Limb (tissue), 2 donors: ENCODE measurements around the gene S100A14.
"Not testable (repeated sequence)": the region's sequence is repeated elsewhere in the genome, so short reads cannot be mapped to it uniquely, and the experiment has no call there.

Source experiments
- DNase-seq, 2 donors: peaks; one replicate each; pipeline ENCODE4 v3.0.0-alpha.2; 2016; ENCODE audit errors: extremely low spot score in 2 of 2

S100A14 gene

GRCh38 chr1:153616144-153616916 lies at the start of gene S100A14:
S100A14 (minus strand) TSS chr1:153616325; CDS start chr1:153615858, 467 bp downstream.
- DNase-seq: no peak

GRCh38 chr1:153663211-153663610 lies 47.1 kb upstream of the S100A14 start:
- DNase-seq: no peak

DNA sequence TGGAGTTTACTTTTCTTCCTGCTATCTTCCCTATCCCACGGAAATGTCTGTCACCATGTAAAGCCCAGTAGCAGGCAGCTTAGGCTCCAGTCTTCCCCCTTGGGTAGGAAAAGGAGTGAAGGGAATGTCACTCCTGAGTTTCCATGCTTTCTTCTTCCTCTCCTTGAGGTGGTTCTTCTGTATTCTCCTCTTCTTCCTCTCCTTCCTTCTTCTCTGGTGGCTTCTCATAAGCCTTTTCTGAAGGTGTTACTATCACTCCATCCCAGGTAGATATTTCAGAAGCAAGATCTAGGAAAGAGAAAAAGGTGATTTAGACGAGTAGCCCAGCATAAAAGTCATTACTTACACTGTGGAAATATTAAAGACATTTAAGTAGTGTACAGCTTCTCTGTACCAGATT lies 46.1 kb upstream of the S100A14 start:
- no peak for DNase-seq

GRCh38 chr1:153661111-153661708 lies 45.1 kb upstream of the S100A14 start:
- DNase-seq: no peak

- no peak for DNase-seq
These were observed 43.5 kb upstream of the S100A14 start for GRCh38 chr1:153659656-153660055.

DNA sequence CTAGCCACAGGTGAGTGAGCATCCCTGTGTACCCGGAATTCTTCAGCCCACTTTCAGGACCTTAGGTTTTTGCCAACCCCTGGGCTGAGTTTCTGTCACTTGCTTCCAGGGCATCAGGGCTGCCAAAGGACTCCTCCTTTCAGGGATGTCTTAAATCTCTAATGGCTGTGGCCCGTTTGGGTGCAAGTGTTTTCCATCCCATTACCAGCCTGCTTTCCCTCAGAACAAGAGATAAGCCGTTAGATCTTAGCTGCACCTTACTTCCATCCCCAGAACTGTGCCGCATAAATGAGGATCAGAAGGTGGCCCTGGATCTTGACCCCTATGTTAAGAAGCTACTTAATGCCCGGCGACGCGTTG lies 43.0 kb upstream of the S100A14 start:
- no peak for DNase-seq

DNA sequence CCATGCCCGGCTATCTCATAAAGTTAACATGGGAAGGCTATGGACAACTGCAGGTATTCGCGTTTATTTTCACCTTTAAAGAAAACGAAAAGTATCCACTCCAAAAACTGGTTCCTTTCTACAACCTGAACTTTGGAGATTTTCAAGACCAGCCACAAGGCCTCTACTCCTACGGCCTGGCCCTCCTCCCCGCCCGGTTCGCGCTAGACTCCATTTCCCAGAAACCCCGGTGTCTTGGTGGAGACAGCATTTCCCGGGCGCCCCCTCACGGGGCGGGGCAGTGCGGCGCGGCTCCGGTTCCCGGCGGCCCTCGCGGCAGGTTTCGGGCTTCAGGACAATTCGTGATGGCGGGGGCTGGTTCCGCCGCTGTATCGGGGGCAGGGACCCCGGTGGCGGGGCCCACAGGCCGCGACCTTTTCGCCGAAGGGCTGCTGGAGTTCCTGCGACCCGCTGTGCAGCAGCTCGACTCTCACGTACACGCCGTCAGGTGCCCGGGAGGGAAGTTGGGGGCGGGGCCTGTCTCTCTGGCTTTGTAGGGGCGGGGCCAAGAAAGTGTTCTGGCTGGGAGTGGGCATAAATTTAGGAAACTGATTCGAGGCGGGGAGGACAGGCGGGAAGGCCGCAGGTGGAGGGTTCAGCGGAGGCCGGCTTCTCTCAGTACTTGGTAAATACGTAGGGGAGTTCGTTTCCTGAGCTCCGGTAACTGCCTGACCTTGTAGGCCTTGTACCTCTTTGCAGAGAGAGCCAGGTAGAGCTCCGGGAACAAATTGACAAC lies 42.5 kb upstream of the S100A14 start, which contains the start of gene SNAPIN:
TSS of gene SNAPIN (plus strand) at position 304 of the 775 bp plus-strand sequence. CDS start at position 345, 41 bp downstream.
- peak; percentile 93 to 95 for DNase-seq

DNA sequence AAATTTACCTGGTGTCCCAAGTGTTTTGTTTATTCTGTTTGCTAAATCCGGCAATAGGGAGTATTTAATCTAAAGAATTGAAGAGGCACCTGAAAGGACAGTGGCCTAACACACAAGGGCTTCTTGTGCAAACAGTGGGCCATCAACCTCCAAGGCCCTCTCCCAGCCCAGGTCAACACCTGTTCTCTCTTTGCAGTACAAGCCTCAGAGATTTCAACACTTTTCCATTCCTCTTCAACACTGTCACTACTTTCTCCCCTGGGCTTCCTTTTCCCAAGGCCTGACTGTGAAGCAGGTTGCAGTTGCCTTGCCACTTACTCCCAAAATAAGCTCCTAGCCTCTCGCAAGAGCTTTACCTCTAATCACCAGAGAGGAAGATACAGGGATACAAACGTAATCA lies 39.2 kb upstream of the S100A14 start:
- no peak for DNase-seq

GRCh38 chr1:153652805-153653500 lies 36.8 kb upstream of the S100A14 start:
- DNase-seq: no peak

GRCh38 chr1:153651771-153652170 lies 35.6 kb upstream of the S100A14 start:
- no peak for DNase-seq

- DNase-seq: no peak
These were observed 33.7 kb upstream of the S100A14 start for GRCh38 chr1:153649863-153650235.

DNA sequence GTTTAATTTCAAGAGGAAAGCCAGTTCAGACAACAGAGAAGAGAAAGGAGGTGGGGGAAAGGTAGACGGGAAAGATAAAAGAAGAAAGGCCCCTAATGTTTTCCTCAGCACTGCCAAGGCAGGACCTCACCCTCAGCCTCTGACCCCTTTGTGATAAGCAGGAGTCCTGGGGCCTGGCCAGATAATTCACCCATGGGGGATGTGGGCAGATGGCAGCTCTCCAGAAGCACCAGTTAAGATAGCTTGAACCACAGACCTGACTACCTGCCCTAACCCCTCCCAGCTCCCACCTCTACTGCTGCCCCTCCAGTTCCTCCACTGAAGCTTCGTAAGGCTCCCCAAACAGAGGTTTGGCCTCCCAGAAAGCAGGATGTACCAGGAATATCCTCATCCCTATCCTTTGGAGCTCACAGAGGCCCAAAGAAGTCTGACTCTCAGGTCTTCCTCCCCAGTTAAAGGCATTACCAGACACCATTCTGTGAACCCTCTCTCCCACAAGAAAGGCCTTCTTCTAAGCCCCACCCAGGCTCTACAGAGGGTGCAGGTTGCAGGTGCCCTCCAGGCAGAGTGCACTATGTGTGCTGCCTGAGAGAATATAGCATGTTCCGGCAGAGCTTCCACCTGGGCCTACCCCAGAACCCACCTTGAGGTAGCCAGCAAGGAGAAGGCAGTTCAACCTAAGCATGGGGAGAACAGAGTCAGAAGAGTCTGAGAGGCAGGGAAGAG lies 33.2 kb upstream of the S100A14 start:
- no peak for DNase-seq

DNA sequence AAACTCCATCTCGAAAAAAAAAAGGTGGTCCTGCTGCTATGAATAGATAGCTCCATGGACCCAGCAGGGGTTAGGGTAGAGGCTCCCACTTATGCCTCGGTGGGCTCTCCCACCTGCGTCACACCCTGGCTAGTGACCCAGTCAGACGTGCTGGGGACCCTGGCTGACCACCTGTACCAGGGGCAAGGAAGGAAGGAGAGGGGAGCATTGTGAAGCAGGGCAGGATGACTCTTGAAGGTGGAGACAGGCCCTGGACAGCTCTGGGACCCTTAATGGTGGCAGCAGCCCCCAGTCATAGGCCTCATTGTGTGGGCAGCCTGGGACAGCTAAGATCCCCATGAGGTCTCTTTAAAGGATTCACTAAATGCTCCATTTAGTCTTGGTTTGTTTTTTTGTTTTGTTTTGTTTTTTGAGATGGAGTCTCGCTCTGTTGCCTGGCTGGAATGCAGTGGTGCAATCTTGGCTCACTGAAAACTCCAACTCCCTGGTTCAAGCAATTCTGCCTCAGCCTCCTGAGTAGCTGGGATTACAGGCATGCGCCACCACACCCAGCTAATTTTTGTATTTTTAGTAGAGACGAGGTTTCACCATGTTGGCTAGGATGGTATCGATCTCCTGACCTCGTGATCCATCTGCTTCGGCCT lies 32.0 kb upstream of the S100A14 start:
- DNase-seq: no peak

DNA sequence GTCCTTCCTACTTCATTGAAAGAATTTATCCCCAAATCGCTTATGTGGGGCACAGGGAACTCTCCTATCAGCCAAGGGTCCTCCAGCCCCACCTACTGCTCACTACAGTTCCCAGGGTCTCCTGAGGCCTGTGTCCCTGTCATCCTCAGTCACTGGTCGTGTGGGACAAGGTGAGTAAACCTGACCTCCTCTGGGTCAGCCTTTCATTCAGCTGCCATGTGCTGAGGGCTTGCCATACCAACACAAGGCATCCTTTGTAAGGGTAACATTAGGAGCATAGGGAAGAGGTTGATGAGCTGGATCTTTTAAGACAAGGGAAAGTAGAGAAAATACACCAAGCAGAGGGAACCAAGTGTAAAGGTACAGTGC lies 31.2 kb upstream of the S100A14 start:
- DNase-seq: no peak

DNA sequence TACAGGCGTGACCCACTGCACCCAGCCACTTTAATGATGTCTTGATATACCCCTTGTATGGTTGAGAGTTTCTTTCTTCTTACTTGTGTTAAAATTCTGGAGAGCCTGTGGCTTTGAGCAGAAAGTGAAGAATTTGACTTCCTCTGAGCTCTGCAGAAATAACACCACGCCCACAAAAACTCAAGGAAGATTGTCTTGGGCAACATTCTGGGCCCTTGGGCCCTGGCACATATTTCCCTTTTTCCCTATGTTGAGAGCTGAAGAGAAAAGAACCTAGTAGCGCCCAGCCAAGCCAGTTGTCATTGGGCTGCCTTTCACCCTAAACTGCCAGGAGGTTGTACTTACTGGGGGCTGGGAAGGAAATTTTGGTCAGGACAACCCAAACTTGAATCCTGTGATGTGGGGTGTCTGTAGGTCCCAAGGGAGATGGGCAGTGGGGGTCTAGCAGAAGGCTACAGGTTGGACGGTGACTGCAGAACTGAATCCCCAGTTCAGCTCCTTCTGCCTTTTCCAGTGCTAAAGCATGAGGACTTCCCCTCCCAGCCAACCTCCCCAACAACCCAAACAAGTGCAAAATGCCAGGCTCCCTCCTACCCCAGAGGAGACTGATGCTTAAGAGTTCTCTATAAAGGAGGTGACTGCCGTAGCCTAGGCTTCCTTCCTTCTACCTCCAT lies 30.7 kb upstream of the S100A14 start:
- no peak for DNase-seq

DNA sequence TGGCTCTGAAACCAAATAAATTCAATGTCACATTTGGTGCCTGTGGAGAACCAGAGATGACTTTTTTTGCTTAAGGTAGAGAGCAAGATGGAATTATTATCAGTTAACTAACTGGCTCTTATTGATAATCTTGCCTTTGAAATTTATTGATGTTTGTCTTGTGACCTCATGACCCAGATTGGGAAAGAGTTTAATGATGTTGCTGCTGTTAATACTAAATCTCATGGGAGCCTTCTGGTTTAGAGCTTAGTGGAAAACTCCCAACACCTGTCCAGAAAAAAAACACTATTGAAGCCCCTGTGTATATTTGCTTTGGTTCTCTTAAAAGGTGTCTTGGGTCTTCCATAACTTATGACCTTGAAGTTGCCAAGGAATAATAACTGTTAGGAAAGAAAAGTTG lies 27.7 kb upstream of the S100A14 start:
- no peak for DNase-seq

- no peak for DNase-seq
These were observed 27.0 kb upstream of the S100A14 start for GRCh38 chr1:153643100-153643499.

GRCh38 chr1:153642161-153642560 lies 26.0 kb upstream of the S100A14 start:
- no peak for DNase-seq

DNA sequence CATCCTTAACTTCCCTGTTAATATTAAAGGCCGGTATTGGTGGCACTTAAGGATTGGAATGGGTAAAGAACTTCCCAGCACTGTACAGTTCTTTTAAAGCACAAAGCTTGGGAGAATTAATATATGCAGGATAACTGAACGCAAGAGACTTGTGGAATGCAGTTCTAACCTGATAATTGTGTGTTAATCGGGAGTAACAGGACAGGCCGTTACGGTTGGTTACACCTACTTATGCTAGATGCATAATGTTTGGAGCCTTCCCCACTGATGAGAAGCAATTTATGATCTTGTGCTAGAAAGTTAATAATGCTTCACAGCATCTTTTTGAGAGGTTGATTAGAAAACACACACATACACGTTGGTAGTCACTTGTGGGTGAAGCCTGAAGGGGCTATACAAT lies 24.7 kb upstream of the S100A14 start:
- no peak for DNase-seq

GRCh38 chr1:153640213-153640612 lies 24.1 kb upstream of the S100A14 start:
- DNase-seq: not testable (repeated sequence)
